CD4-positive, alpha-beta T cell (primary cell): ENCODE measurements around the gene TRAPPC3. TPM values are rescaled to one million over a fixed set of nuclear protein-coding genes. Genes with fewer than 3 reads are reported as not detected.

ENCODE experiments used
- ATAC-seq: fragments of 200-7000 bp; cut with Tn5 transposase; one replicate; pipeline ENCODE4 v1.10.0; 2022; ENCODE audit warnings: mild to moderate bottlenecking; ENCODE audit not compliant: poor library complexity
- CTCF ChIA-PET: fragments of 350-600 bp; sonication (Branson Sonifier 250); formaldehyde crosslinking; loops from one replicate; lab custom pipeline; 2021; ENCODE audit warnings: antibody characterized with exemption, inconsistent platforms; lab: Charles Lee
- POLR2A ChIA-PET: fragments of 350-600 bp; sonication (Branson Sonifier 250); formaldehyde crosslinking; loops from one replicate; lab custom pipeline; 2021; ENCODE audit warnings: antibody characterized with exemption, inconsistent platforms; lab: Charles Lee
- DNase-seq, 14 experiments: peaks; one replicate each; pipeline ENCODE4 v3.0.0-alpha.2; 2013 to 2020; ENCODE audit warnings: mixed read lengths in 2 of 14
- H3K27ac ChIP-seq, 2 donors: one replicate each; pipeline versions ENCODE4 v1.5.1 to v1.7.0; 2013; ENCODE audit warnings: low read length in 2 of 2, low read depth in 1 of 2, mild to moderate bottlenecking in 1 of 2
- H3K27me3 ChIP-seq, 2 experiments: 1 replicate in 1 of 2; 2 replicates in 1 of 2; pipeline versions ENCODE4 v1.6.1 to v1.7.0; 2013; ENCODE audit warnings: low read length in 2 of 2, control low read depth in 1 of 2, mild to moderate bottlenecking in 1 of 2, moderate library complexity in 1 of 2; ENCODE audit not compliant: insufficient read depth in 2 of 2, control insufficient read depth in 1 of 2
- H3K36me3 ChIP-seq: one replicate; pipeline ENCODE4 v1.6.1; 2013; ENCODE audit warnings: low read length, control low read depth; ENCODE audit not compliant: insufficient read depth
- H3K4me1 ChIP-seq: one replicate; pipeline ENCODE4 v1.6.1; 2013; ENCODE audit warnings: low read length, control low read depth; ENCODE audit not compliant: insufficient read depth
- H3K4me3 ChIP-seq: one replicate; pipeline ENCODE4 v1.5.1; 2013; ENCODE audit warnings: mild to moderate bottlenecking, low read length, moderate library complexity
- H3K9me3 ChIP-seq, 2 experiments: 1 replicate in 1 of 2; 2 replicates in 1 of 2; pipeline versions ENCODE4 v1.6.1 to v1.7.0; 2013; ENCODE audit warnings: low read length in 2 of 2, mild to moderate bottlenecking in 2 of 2, control low read depth in 1 of 2, moderate library complexity in 1 of 2; ENCODE audit not compliant: control insufficient read depth in 1 of 2, insufficient read depth in 1 of 2
- H3K27ac Mint-ChIP-seq: one replicate; pipeline ENCODE4 v1.8.0; 2020; ENCODE audit warnings: mixed read lengths
- H3K27me3 Mint-ChIP-seq: one replicate; pipeline ENCODE4 v1.8.0; 2021; ENCODE audit warnings: mixed read lengths
- H3K36me3 Mint-ChIP-seq: one replicate; pipeline ENCODE4 v1.8.0; 2021; ENCODE audit warnings: low read depth, mixed read lengths
- H3K4me1 Mint-ChIP-seq: one replicate; pipeline ENCODE4 v1.8.0; 2021; ENCODE audit warnings: low read depth, mixed read lengths
- H3K4me3 Mint-ChIP-seq: one replicate; pipeline ENCODE4 v1.8.0; 2020; ENCODE audit warnings: mild to moderate bottlenecking, mixed read lengths
- H3K9me3 Mint-ChIP-seq: one replicate; pipeline ENCODE4 v1.8.0; 2020; ENCODE audit warnings: mixed read lengths
- CTCF ChIP-seq: fragments of 200-600 bp; IDR thresholded peaks from one replicate; pipeline ENCODE4 v1.8.0; 2022; ENCODE audit warnings: antibody characterized with exemption, mild to moderate bottlenecking
- intact Hi-C, 2 experiments: fragments of 100-400 bp; cut with DNase I in 1 of 2; cut with micrococcal nuclease in 1 of 2; formaldehyde crosslinking; loops; one replicate each; pipeline versions ENCODE4 v1.15.1 to v1.9.0; 2023 to 2025; cut with DNase I, micrococcal nuclease
- total RNA-seq, 174 experiments: library from RNA in 2 of 174; stranded (reverse) in 2 of 174; gene quantifications; one replicate each; pipeline ENCODE4 v1.2.3 and lab custom pipeline; 2021 to 2026

Gene TRAPPC3
- total RNA-seq, 2 experiments from 2014 or later, result 18.4 to 21.3 TPM

GRCh38 chr1:36125129-36125991 lies 23.9 kb downstream of the TRAPPC3 start, which contains the start of gene COL8A2:
TSS of gene COL8A2 (minus strand) at chr1:36125222. CDS start at chr1:36100242, 24,980 bp downstream.
- intact Hi-C loops, result no loop called here
- DNase-seq (no peak), ATAC-seq (peak; percentile 39)
- Histone ChIP-seq H3K9me3 (peaks cover 0 to 3% of the 10 kb centered on the region in 2 experiments), H3K27me3 (peaks cover 19 to 24% of the 10 kb centered on the region in 2 experiments), H3K4me3 (no peak within 1 kb of the TSS), H3K36me3 (no peaks in the 10 kb centered on the region), H3K27ac (no peak within 1 kb of the TSS), H3K4me1 (peaks cover 16% of the 10 kb centered on the region)
- Mint-ChIP-seq H3K4me3 (peak within 1 kb of the TSS; percentile 57), H3K9me3 (no peaks in the 10 kb centered on the region), H3K27me3 (peaks cover 44% of the 10 kb centered on the region), H3K4me1 (peaks cover 27% of the 10 kb centered on the region), H3K36me3 (no peaks in the 10 kb centered on the region), H3K27ac (no peak within 1 kb of the TSS)
- POLR2A ChIA-PET, result no interaction called here
- CTCF ChIA-PET, result no interaction called here
- TF ChIP-seq CTCF, result no peak

GRCh38 chr1:36124404-36125128 lies 24.7 kb downstream of the TRAPPC3 start:
- DNase-seq (no peak), ATAC-seq (no peak)
- ChIA-PET CTCF (no interaction called here), POLR2A (no interaction called here)
- peak overlapping the region; percentile 57 for H3K4me3 Mint-ChIP-seq
- Histone ChIP-seq H3K27ac (no peak overlapping the region), H3K9me3 (peaks cover 0 to 3% of the 10 kb centered on the region in 2 experiments), H3K27me3 (peaks cover 19 to 24% of the 10 kb centered on the region in 2 experiments), H3K4me3 (no peak overlapping the region), H3K4me1 (peaks cover 16% of the 10 kb centered on the region), H3K36me3 (no peaks in the 10 kb centered on the region)
- peaks cover 27% of the 10 kb centered on the region for H3K4me1 Mint-ChIP-seq
- TF ChIP-seq CTCF, result no peak
- peaks cover 48% of the 10 kb centered on the region for H3K27me3 Mint-ChIP-seq
- intact Hi-C loops, result no loop called here
- no peak overlapping the region for H3K27ac Mint-ChIP-seq
- H3K9me3 Mint-ChIP-seq, result no peaks in the 10 kb centered on the region
- H3K36me3 Mint-ChIP-seq, result no peaks in the 10 kb centered on the region

- Histone ChIP-seq H3K4me3 (no peak overlapping the region), H3K4me1 (peaks cover 16% of the 10 kb centered on the region), H3K27ac (no peak overlapping the region), H3K9me3 (peaks cover 0 to 3% of the 10 kb centered on the region in 2 experiments), H3K27me3 (peaks cover 19 to 24% of the 10 kb centered on the region in 2 experiments), H3K36me3 (no peaks in the 10 kb centered on the region)
- no peak overlapping the region for H3K27ac Mint-ChIP-seq
- peak; percentile 53 for ATAC-seq
- peaks cover 52% of the 10 kb centered on the region for H3K27me3 Mint-ChIP-seq
- peaks cover 27% of the 10 kb centered on the region for H3K4me1 Mint-ChIP-seq
- POLR2A ChIA-PET, result no interaction called here
- intact Hi-C loops, result no loop called here
- H3K9me3 Mint-ChIP-seq, result no peaks in the 10 kb centered on the region
- DNase-seq, result peak in 3 of 14 experiments; percentile 32 to 68 (median 57)
- no peaks in the 10 kb centered on the region for H3K36me3 Mint-ChIP-seq
- TF ChIP-seq CTCF, result no peak
- CTCF ChIA-PET, result no interaction called here
- H3K4me3 Mint-ChIP-seq, result peak overlapping the region; percentile 11
Measured at GRCh38 chr1:36123356-36123755, 25.9 kb downstream of the TRAPPC3 start.
